Activated CD4-positive, alpha-beta T cell treated with anti-CD3 and anti-CD28 coated beads, Interleukin-2, Interleukin-6, amounts not matched to agents 100 ng/mL and 50 ng/mL, durations not matched to agents 16 hours and 8 hours (primary cell): ENCODE results near the gene SCGN.
"Not testable (repeated sequence)": the region's sequence is repeated elsewhere in the genome, so short reads cannot be mapped to it uniquely, and the experiment has no call there.

ENCODE experiments used
- DNase-seq: peaks from one replicate; pipeline ENCODE4 v3.0.0-alpha.2; 2020

The SCGN gene

GRCh38 chr6:25732468-25733198 lies 80.6 kb downstream of the SCGN start:
- no peak for DNase-seq

DNA sequence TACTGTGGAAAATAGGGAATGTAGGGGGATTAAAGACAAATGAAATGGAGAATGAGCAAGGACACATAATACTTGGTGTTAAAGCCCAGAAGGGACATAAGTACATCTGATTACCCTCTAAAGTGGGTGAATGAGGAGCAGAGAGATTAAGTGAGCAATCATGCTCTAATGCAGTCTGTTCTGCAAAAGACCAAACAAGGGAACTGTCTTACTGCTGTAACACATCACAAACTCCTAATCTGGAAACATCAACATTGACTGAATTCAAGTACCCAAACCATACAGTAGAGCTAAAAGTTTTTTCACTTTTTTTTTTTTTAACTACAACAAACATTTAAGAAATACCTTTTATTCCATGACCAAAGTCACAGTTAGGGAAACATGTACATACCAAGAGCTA lies 83.2 kb downstream of the SCGN start:
- no peak for DNase-seq

DNA sequence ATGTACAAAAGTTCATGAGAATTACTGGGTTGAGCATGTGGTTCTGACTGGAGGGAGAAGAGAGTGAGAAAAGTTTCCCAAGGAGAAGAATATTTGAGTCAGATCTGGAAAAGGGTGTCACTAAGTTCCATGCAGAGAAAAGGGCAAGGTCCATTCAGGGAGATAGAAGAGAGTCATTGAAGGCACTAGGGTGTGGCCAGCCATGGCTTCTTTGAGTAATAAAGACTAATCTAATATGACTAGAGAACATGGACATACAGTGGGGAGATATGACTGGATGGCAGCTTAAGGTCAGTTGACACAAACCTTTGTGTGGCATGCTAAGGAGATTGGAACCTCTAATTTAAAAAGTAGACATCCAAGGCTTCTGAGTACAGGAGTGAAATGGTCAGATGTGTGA lies 91.9 kb downstream of the SCGN start:
- no peak for DNase-seq

- no peak for DNase-seq
Observed at GRCh38 chr6:25745836-25746235, 93.8 kb downstream of the SCGN start.

DNA sequence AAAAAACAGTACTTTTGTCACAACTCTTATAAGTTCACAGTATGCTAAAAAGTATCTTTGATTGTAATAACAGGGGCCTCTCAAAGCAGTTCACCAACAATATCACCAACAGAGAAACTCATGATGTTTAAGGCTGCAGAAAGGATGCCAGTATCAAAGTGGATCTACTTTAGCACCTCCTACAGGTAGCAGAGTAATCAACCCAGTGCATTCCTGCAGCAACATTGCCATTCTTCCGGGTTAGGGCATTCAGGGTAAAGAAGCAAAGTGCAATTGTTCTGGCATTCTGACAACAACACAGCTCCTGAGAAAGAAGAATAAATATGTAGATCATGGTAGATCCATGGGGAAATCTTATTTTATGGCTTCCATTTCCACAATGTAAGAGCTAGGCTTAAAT lies 95.0 kb downstream of the SCGN start:
- DNase-seq = no peak

DNA sequence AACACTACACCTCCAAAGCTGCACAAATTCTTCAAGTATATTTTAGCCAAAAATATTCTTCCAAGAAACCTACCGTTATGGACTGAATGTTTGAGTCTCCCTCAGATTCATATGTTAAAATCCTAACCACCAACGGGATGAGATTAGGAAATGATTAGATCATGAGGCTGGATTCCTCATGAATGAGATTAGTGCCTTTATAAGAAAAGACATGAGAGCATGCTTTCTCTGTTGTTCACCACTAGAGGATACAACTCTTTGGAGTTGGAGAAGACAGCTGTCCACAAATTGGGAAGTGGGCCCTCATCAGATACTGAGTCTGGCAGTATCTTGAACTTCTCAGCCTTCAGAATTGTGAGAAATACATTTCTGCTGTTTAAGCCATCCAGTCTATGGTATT lies 95.5 kb downstream of the SCGN start:
- DNase-seq = no peak

GRCh38 chr6:25748049-25748448 lies 96.0 kb downstream of the SCGN start:
- DNase-seq = no peak

DNA sequence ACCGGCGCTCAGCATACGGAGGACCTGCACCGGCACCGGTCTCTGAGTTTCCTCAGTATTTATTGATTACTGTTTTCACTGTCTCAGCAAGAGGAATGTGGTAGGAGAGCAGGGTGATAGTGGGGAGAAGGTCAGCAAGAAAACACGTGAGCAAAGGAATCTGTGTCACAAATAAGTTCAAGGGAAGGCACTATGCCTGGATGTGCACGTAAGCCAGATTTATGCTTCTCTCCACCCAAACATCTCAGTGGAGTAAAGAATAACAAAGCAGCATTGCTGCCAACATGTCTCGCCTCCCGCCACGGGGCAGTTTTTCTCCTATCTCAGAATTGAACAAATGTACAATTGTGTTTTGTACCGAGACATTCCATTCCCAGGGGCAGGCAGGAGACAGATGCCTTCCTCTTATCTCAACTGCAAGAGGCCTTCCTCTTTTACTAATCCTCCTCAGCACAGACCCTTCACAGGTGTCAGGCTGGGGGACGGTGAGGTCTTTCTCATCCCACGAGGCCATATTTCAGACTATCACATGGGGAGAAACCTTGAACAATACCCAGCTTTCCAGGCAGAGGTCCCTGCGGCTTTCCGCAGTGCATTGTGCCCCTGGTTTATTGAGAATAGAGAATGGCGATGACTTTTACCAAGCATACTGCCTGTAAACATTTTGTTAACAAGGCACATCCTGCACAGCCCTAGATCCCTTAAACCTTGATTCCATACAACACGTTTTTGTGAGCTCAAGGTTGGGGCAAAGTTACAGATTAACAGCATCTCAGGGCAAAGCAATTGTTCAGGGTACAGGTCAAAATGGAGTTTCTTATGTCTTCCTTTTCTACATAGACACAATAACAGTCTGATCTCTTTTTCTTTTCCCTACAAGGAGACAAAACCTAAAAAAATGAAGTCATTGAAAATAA lies 96.8 kb downstream of the SCGN start:
- not testable (repeated sequence) for DNase-seq

DNA sequence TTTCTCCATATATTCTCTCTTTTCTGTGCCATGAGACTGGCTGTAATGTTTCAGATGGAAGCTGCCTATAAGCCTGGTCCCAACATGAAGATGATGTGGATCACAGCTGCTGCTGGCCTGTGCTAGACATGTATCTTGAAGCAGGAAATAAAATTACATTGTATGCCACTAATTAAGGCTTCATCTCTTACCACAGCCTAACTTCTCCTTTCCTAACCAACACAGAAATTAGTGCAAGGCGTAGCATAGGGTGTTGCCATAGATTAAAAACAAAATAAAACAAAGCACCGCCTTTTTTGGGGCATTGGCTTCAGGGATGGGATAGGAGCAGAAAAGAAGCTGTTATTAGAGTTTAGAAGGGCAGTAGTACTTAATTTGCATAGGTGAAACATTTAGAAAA lies 97.8 kb downstream of the SCGN start:
- DNase-seq = no peak

DNA sequence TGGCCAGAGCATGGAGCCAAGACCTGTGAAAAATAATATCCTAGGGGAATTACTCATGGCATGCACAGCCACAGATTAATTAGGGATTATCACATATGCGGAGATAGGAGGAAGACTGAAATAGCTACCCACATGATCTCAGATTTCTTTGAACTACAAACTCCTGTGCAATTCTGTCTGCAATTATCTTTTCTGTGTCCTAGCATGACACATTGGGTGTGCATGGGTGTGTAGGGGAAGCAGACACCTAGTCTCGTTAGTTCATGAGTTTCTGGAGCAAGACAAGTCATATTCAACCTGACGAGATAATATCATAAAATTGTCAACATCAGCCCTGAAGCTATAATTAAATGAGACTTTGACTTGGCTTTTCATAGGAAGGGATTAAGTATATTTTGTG lies 98.9 kb downstream of the SCGN start:
- no peak for DNase-seq
